ENCODE measurements around the gene PPP3R1. TPM values are rescaled to one million over a fixed set of nuclear protein-coding genes. Genes with fewer than 3 reads are reported as not detected.

PPP3R1 gene
- polyA plus RNA-seq, 4 donors = 18.1 to 41.9 (median 22.4) TPM

DNA sequence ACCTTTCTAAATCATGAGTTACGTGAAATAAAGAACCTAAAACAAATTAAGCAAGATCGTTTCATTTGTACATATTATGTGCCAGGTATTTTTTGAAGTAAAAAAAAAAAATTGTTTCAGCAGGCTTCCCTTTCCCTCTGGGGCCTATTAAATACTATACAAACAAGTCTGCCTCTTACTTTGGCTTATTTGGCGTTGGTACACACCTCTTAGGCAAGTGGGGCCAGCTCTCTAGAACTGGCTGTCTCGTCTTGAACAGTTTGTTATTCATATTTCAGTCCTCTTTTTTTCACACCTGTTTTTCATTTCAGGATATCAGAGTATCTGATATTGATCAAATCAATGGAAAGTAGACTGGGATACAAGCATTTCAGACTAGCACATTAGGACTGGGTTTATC, 27.4 kb upstream of the PPP3R1 start:
- no peaks in the 10 kb centered on the region for H3K36me3 ChIP-seq (ENCODE audit: control insufficient read depth in 3 of 3, insufficient read depth in 2 of 3, low read depth in 1 of 3, low read length in 3 of 3)
- H3K4me3 ChIP-seq (ENCODE audit: low read depth in 1 of 3, low read length in 3 of 3) = no peak overlapping the region
- DNase-seq (no peak), FAIRE-seq (no peak)
- WGBS, 3 donors = 81 to 86% (median 84%) methylated on average over 4 of the region's 4 CpGs
- H3K27me3 ChIP-seq (ENCODE audit: control insufficient read depth in 3 of 3, insufficient read depth in 3 of 3, low read length in 3 of 3) = peaks cover 0 to 2% (median 0%) of the 10 kb centered on the region in 3 donors
- H3K27ac ChIP-seq (ENCODE audit: low read depth in 1 of 3, low read length in 2 of 3) = no peak overlapping the region
- no peaks in the 10 kb centered on the region for H3K4me1 ChIP-seq (ENCODE audit: control insufficient read depth in 3 of 3, insufficient read depth in 2 of 3, low read depth in 1 of 3, low read length in 2 of 3)
- H3K9me3 ChIP-seq (ENCODE audit: control insufficient read depth in 2 of 2, insufficient read depth in 1 of 2, low read depth in 1 of 2, low read length in 1 of 2) = no peaks in the 10 kb centered on the region

DNA sequence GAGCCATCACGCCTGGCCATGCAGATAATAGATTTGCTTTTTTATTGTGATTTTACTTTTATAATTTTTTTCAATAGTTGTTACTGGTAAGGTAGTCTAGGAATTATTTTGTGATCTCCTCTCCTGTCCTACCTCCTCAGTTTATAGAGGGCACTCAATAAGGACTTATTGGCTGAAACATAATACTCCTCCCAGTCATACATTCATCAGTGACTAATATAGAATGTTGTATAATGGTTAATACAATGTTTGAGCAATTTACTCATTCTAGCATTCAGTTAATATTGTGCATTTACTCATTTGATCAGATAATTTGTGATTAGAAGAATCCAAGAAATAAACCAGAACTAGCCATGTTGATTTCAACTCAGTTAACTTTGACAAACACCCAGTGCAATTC, 25.8 kb upstream of the PPP3R1 start:
- Histone ChIP-seq H3K4me1 (ENCODE audit: control insufficient read depth in 3 of 3, insufficient read depth in 2 of 3, low read depth in 1 of 3, low read length in 2 of 3) (no peaks in the 10 kb centered on the region), H3K27ac (ENCODE audit: low read depth in 1 of 3, low read length in 2 of 3) (no peak overlapping the region), H3K27me3 (ENCODE audit: control insufficient read depth in 3 of 3, insufficient read depth in 3 of 3, low read length in 3 of 3) (peaks cover 0 to 2% (median 0%) of the 10 kb centered on the region in 3 donors), H3K9me3 (ENCODE audit: control insufficient read depth in 2 of 2, insufficient read depth in 1 of 2, low read depth in 1 of 2, low read length in 1 of 2) (no peaks in the 10 kb centered on the region), H3K36me3 (ENCODE audit: control insufficient read depth in 3 of 3, insufficient read depth in 2 of 3, low read depth in 1 of 3, low read length in 3 of 3) (no peaks in the 10 kb centered on the region), H3K4me3 (ENCODE audit: low read depth in 1 of 3, low read length in 3 of 3) (no peak overlapping the region)
- FAIRE-seq (no peak), DNase-seq (no peak)
- WGBS, 3 donors = 85 to 97% (median 94%) methylated on average over 1 of the region's 1 CpG

DNA sequence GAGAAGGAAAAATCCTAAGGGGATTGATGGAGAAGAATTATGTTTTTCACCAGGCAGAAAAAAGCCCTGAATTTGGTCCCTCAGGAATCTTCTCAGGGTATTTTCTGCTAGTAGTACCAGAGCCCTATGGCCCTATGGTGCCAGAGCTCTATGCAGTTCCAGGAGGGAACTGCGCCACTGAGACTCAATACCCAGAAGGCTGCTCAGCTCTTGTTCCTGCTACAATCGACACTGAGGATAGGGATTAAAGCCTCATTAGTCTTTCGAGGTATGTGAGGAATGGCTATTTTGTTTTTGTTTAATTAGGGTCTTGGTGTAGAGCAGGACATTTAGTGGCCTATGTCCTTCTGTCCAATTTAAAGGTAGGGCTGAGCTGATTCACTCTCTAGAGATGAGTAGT, 21.7 kb upstream of the PPP3R1 start:
- H3K27me3 ChIP-seq (ENCODE audit: control insufficient read depth in 3 of 3, insufficient read depth in 3 of 3, low read length in 3 of 3) = peaks cover 0 to 2% (median 0%) of the 10 kb centered on the region in 3 donors
- no peak for FAIRE-seq
- H3K4me3 ChIP-seq (ENCODE audit: low read depth in 1 of 3, low read length in 3 of 3) = no peak overlapping the region
- no peaks in the 10 kb centered on the region for H3K36me3 ChIP-seq (ENCODE audit: control insufficient read depth in 3 of 3, insufficient read depth in 2 of 3, low read depth in 1 of 3, low read length in 3 of 3)
- DNase-seq = no peak
- H3K4me1 ChIP-seq (ENCODE audit: control insufficient read depth in 3 of 3, insufficient read depth in 2 of 3, low read depth in 1 of 3, low read length in 2 of 3) = no peaks in the 10 kb centered on the region
- H3K9me3 ChIP-seq (ENCODE audit: control insufficient read depth in 2 of 2, insufficient read depth in 1 of 2, low read depth in 1 of 2, low read length in 1 of 2) = no peaks in the 10 kb centered on the region
- 57 to 67% (median 60%) methylated on average over 3 of the region's 3 CpGs for WGBS, 3 donors
- no peak overlapping the region for H3K27ac ChIP-seq (ENCODE audit: low read depth in 1 of 3, low read length in 2 of 3)

DNA sequence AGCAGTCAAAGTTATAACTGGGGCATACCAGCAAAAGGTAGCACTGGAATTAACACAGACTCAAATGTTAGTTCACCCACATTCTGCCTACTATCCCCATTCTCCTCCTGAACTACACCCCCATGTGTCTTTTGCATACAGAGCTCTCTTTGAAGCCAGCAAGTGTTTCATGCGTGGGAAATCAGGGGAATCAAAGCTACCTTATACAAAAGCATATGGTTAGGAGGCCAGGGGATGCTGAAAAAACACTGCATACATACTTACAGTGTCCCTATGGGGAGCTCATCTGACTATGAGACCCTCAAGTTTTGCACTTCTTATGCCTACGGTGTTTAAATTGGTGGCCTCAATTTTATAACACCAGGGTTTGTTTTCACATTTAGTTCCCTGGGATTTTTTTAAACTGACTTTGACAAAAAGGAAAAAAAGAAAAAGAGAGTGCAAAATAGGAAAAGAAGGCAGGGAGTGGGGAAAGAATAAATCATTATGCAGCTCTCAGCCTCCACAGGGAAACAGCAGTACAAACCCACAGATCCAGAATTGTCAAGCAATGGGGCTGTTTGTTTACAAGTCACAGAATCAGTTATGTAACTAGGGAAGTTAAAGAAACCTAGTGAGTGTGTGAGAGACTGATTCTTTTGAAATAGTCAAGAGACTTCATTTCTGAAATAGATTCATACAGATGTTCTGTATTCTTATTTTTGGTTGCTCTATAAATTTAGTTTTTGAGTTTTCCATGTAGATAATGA, 20.1 kb upstream of the PPP3R1 start:
- 68 to 80% (median 69%) methylated on average over 2 of the region's 2 CpGs for WGBS, 3 donors

DNA sequence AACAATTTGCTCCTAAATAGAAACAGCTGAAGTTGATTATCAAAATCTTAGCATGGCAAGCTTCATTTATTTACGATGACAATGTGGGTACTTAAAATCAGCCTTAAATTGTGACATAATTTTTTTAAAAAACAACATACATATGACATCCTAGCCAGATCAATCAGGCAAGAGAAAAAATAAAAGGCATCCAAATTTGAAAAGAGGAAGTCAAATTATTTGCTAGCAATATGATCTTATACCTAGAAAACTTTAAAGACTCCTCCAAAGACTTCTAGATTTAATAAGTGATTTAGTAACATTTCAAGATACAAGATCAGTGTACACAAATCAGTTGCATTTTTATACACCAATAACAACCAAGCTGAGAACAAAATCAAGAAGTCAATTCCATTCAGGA, 14.3 kb upstream of the PPP3R1 start:
- H3K27me3 ChIP-seq (ENCODE audit: control insufficient read depth in 3 of 3, insufficient read depth in 3 of 3, low read length in 3 of 3) = no peaks in the 10 kb centered on the region
- H3K4me1 ChIP-seq (ENCODE audit: control insufficient read depth in 3 of 3, insufficient read depth in 2 of 3, low read depth in 1 of 3, low read length in 2 of 3) = no peaks in the 10 kb centered on the region
- H3K36me3 ChIP-seq (ENCODE audit: control insufficient read depth in 3 of 3, insufficient read depth in 2 of 3, low read depth in 1 of 3, low read length in 3 of 3) = no peaks in the 10 kb centered on the region
- 96 to 98% (median 97%) methylated on average over 1 of the region's 1 CpG for WGBS, 3 donors
- H3K27ac ChIP-seq (ENCODE audit: low read depth in 1 of 3, low read length in 2 of 3) = no peak overlapping the region
- no peak for FAIRE-seq
- no peak overlapping the region for H3K4me3 ChIP-seq (ENCODE audit: low read depth in 1 of 3, low read length in 3 of 3)
- no peak for DNase-seq
- H3K9me3 ChIP-seq (ENCODE audit: control insufficient read depth in 2 of 2, insufficient read depth in 1 of 2, low read depth in 1 of 2, low read length in 1 of 2) = no peaks in the 10 kb centered on the region

More for the DNA sequence above, 20.1 kb upstream of the PPP3R1 start:
- H3K4me1 ChIP-seq (ENCODE audit: control insufficient read depth in 3 of 3, insufficient read depth in 2 of 3, low read depth in 1 of 3, low read length in 2 of 3) = no peaks in the 10 kb centered on the region
- H3K4me3 ChIP-seq (ENCODE audit: low read depth in 1 of 3, low read length in 3 of 3) = no peak overlapping the region
- H3K9me3 ChIP-seq (ENCODE audit: control insufficient read depth in 2 of 2, insufficient read depth in 1 of 2, low read depth in 1 of 2, low read length in 1 of 2) = no peaks in the 10 kb centered on the region
- FAIRE-seq (no peak), DNase-seq (no peak)
- H3K36me3 ChIP-seq (ENCODE audit: control insufficient read depth in 3 of 3, insufficient read depth in 2 of 3, low read depth in 1 of 3, low read length in 3 of 3) = no peaks in the 10 kb centered on the region
- peaks cover 0 to 2% (median 0%) of the 10 kb centered on the region in 3 donors for H3K27me3 ChIP-seq (ENCODE audit: control insufficient read depth in 3 of 3, insufficient read depth in 3 of 3, low read length in 3 of 3)
- no peak overlapping the region for H3K27ac ChIP-seq (ENCODE audit: low read depth in 1 of 3, low read length in 2 of 3)

DNA sequence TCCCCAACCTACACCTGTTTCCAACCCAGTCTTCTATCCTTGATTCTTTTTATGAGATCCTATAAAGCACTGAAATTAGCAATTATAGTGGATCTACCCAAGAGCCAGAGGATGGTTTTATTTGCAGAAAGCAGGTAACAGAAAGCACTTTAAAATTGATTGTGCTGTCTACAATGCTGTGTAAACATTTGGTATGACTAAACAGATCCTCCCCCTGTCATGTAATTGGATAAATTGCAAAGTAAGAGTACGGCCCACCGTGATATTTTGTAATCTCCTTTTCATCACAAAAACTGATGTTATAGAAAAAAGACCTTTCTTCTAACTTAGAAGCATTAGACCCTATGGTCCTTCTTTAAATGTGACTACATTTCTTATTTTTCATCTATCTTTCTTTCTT, 11.3 kb upstream of the PPP3R1 start:
- 80 to 88% (median 85%) methylated on average over 2 of the region's 2 CpGs for WGBS, 3 donors
- no peak overlapping the region for H3K4me3 ChIP-seq (ENCODE audit: low read depth in 1 of 3, low read length in 3 of 3)
- H3K27me3 ChIP-seq (ENCODE audit: control insufficient read depth in 3 of 3, insufficient read depth in 3 of 3, low read length in 3 of 3) = no peaks in the 10 kb centered on the region
- H3K9me3 ChIP-seq (ENCODE audit: control insufficient read depth in 2 of 2, insufficient read depth in 1 of 2, low read depth in 1 of 2, low read length in 1 of 2) = no peaks in the 10 kb centered on the region
- no peak for FAIRE-seq
- no peaks in the 10 kb centered on the region for H3K4me1 ChIP-seq (ENCODE audit: control insufficient read depth in 3 of 3, insufficient read depth in 2 of 3, low read depth in 1 of 3, low read length in 2 of 3)
- no peak for DNase-seq
- no peaks in the 10 kb centered on the region for H3K36me3 ChIP-seq (ENCODE audit: control insufficient read depth in 3 of 3, insufficient read depth in 2 of 3, low read depth in 1 of 3, low read length in 3 of 3)
- no peak overlapping the region for H3K27ac ChIP-seq (ENCODE audit: low read depth in 1 of 3, low read length in 2 of 3)

DNA sequence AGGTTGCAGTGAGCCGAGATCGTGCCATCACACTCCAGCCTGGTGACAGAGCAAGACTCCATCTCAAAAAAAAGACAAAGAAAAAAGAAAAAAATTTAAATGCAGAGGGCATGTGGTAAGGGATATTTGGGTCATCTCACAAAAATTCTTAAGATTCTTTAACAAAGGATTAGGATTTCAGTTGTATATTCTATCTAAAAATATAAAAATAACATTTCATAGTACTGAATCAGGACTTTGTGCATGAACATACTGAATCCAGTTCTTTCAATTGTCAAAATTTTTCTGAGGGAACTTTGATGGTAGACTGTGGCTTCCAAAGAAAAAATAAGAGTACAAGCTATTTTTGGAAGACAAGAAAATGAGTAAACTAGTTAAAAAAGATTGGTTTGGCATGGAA, 6.5 kb upstream of the PPP3R1 start:
- DNase-seq = no peak
- WGBS, 3 donors = 93 to 100% (median 96%) methylated on average over 2 of the region's 2 CpGs
- no peak for FAIRE-seq

DNA sequence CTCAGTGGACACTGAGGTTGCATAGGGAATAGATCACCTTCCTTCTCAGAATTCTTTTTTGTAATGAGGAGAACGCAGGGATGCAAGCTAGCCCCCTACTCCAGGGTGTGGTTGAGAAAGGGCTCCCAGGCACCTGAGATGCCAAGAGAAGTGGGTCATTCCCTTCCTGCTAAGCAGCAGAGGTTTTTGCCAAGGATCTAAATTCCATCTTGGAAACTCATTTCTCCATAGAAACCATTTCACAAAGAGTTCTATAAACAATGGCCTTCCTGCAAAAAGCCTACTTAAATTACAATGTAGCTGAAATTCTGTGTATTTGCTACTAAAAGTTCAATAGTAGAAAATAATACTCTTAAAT, 3.7 kb upstream of the PPP3R1 start:
- Histone ChIP-seq H3K4me1 (ENCODE audit: control insufficient read depth in 3 of 3, insufficient read depth in 2 of 3, low read depth in 1 of 3, low read length in 2 of 3) (peaks cover 0 to 2% (median 0%) of the 10 kb centered on the region in 3 donors), H3K27ac (ENCODE audit: low read depth in 1 of 3, low read length in 2 of 3) (no peak overlapping the region), H3K4me3 (ENCODE audit: low read depth in 1 of 3, low read length in 3 of 3) (no peak overlapping the region), H3K9me3 (ENCODE audit: control insufficient read depth in 2 of 2, insufficient read depth in 1 of 2, low read depth in 1 of 2, low read length in 1 of 2) (no peaks in the 10 kb centered on the region), H3K27me3 (ENCODE audit: control insufficient read depth in 3 of 3, insufficient read depth in 3 of 3, low read length in 3 of 3) (no peaks in the 10 kb centered on the region), H3K36me3 (ENCODE audit: control insufficient read depth in 3 of 3, insufficient read depth in 2 of 3, low read depth in 1 of 3, low read length in 3 of 3) (no peaks in the 10 kb centered on the region)
- WGBS, 3 donors = 90 to 91% (median 91%) methylated on average over 1 of the region's 1 CpG
- FAIRE-seq = no peak
- DNase-seq = no peak

More for the DNA sequence above, 6.5 kb upstream of the PPP3R1 start:
- Histone ChIP-seq H3K27ac (ENCODE audit: low read depth in 1 of 3, low read length in 2 of 3) (no peak overlapping the region), H3K27me3 (ENCODE audit: control insufficient read depth in 3 of 3, insufficient read depth in 3 of 3, low read length in 3 of 3) (no peaks in the 10 kb centered on the region), H3K4me3 (ENCODE audit: low read depth in 1 of 3, low read length in 3 of 3) (no peak overlapping the region), H3K36me3 (ENCODE audit: control insufficient read depth in 3 of 3, insufficient read depth in 2 of 3, low read depth in 1 of 3, low read length in 3 of 3) (no peaks in the 10 kb centered on the region), H3K4me1 (ENCODE audit: control insufficient read depth in 3 of 3, insufficient read depth in 2 of 3, low read depth in 1 of 3, low read length in 2 of 3) (peaks cover 0 to 2% (median 0%) of the 10 kb centered on the region in 3 donors), H3K9me3 (ENCODE audit: control insufficient read depth in 2 of 2, insufficient read depth in 1 of 2, low read depth in 1 of 2, low read length in 1 of 2) (no peaks in the 10 kb centered on the region)
